Osteocyte (in vitro differentiated cells): ENCODE results near the gene PRRT2. TPM values are rescaled to one million over a fixed set of nuclear protein-coding genes. Genes with fewer than 3 reads are reported as not detected.
A peak's percentile ranks its signal among the peaks of the same experiment; 100 is the strongest.

Experiments
- DNase-seq: peaks from one replicate; pipeline ENCODE4 v3.0.0; 2021; ENCODE audit warnings: mixed read lengths; ENCODE audit not compliant: unreplicated experiment; ENCODE audit errors: extremely low spot score
- H3K27ac Mint-ChIP-seq: one replicate; pipeline ENCODE4 v1.8.0; 2021; ENCODE audit warnings: mild to moderate bottlenecking, mixed read lengths; ENCODE audit not compliant: unreplicated experiment
- H3K27me3 Mint-ChIP-seq: one replicate; pipeline ENCODE4 v1.8.0; 2021; ENCODE audit warnings: mixed read lengths; ENCODE audit not compliant: unreplicated experiment
- H3K36me3 Mint-ChIP-seq: one replicate; pipeline ENCODE4 v1.8.0; 2021; ENCODE audit warnings: mixed read lengths; ENCODE audit not compliant: unreplicated experiment
- H3K4me1 Mint-ChIP-seq: one replicate; pipeline ENCODE4 v1.8.0; 2021; ENCODE audit warnings: mixed read lengths; ENCODE audit not compliant: unreplicated experiment
- H3K4me3 Mint-ChIP-seq: one replicate; pipeline ENCODE4 v1.8.0; 2021; ENCODE audit warnings: mild to moderate bottlenecking, moderate library complexity, mixed read lengths; ENCODE audit not compliant: unreplicated experiment
- H3K9me3 Mint-ChIP-seq: one replicate; pipeline ENCODE4 v1.8.0; 2021; ENCODE audit warnings: mixed read lengths; ENCODE audit not compliant: unreplicated experiment
- total RNA-seq: library from RNA; stranded (reverse); gene quantifications from 2 replicates; pipeline ENCODE4 v1.2.1, GENCODE V29; 2021
- TF ChIP-seq, protein P1 (sequence below): fragments of 200-600 bp; sonication (generic); IDR thresholded peaks from 2 replicates; pipeline ENCODE4 v1.5.0; 2021; ENCODE audit warnings: antibody characterized with exemption, mild to moderate bottlenecking, moderate library complexity

Gene PRRT2
- total RNA-seq, 1 donor from 2014 or later = 13.4 TPM

DNA sequence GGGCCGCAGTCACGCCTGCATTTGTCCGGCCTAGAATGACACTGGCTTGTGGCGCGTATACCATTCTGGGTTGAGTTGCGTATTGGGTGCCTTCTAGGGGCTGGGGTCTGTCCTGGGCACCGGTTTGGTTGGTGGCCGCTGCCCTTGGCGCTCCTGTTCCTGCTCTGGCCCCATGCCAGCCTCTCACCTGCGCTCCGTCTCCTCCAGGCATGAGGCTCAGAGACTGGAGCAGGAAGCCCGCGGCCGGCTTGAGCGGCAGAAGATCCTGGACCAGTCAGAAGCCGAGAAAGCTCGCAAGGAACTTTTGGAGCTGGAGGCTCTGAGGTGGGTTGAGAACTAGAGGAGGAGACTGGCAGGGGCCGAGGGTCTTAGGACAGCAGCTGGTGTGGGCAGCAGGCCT lies 33.7 kb downstream of the PRRT2 start:
- TF ChIP-seq, protein P1, sequence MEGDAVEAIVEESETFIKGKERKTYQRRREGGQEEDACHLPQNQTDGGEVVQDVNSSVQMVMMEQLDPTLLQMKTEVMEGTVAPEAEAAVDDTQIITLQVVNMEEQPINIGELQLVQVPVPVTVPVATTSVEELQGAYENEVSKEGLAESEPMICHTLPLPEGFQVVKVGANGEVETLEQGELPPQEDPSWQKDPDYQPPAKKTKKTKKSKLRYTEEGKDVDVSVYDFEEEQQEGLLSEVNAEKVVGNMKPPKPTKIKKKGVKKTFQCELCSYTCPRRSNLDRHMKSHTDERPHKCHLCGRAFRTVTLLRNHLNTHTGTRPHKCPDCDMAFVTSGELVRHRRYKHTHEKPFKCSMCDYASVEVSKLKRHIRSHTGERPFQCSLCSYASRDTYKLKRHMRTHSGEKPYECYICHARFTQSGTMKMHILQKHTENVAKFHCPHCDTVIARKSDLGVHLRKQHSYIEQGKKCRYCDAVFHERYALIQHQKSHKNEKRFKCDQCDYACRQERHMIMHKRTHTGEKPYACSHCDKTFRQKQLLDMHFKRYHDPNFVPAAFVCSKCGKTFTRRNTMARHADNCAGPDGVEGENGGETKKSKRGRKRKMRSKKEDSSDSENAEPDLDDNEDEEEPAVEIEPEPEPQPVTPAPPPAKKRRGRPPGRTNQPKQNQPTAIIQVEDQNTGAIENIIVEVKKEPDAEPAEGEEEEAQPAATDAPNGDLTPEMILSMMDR = no peak
- Mint-ChIP-seq H3K9me3 (no peaks in the 10 kb centered on the region), H3K4me3 (no peak overlapping the region), H3K27ac (no peak overlapping the region), H3K36me3 (peaks cover 33% of the 10 kb centered on the region), H3K4me1 (no peaks in the 10 kb centered on the region), H3K27me3 (no peaks in the 10 kb centered on the region)
- no peak for DNase-seq

DNA sequence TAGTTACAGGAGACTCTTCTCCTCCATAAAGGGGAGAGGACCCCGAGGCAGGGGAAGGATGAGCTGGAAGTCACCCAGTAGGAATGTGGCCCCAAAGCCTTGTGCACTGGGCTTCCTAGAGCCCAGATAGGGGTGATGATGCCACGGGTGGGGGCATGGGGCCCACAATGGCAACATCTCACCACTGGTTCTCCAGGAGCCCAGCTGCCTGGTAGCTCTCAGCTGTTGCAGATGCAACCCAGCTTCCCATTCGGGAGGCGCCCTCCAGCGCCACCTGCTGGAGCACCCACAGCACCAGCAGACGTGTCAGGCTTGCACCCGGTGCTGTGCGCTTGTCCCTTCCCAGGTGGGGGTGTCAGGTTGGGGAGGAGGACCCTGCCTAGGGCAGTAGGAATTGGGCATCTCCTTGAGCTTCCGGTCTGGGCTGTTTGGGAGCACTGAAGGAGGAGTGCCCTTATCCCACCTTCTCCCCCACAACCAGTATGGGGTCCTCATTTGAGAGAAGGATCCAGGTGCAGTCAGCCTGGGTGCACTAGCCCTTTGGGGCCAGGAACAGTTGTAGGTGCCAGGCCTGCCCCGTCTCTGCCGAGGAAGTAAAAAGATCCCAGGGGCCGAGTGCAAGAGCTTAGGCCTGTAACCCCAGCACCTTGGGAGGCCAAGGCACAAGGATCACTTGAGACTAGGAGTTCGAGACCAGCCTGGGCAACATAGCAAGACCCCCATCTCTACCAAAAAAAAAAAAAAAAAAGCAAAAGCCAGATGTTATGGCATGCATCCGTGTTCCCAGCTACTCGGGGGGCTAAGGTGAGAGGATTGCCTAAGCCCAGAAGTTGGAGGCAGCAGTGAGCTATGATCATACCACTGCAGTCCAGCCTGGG lies 36.7 kb downstream of the PRRT2 start:
- no peak for DNase-seq
- TF ChIP-seq, protein P1 = peak; percentile 82
- Mint-ChIP-seq H3K4me1 (no peaks in the 10 kb centered on the region), H3K4me3 (no peak overlapping the region), H3K27me3 (no peaks in the 10 kb centered on the region), H3K36me3 (peaks cover 27% of the 10 kb centered on the region), H3K27ac (no peak overlapping the region), H3K9me3 (no peaks in the 10 kb centered on the region)

DNA sequence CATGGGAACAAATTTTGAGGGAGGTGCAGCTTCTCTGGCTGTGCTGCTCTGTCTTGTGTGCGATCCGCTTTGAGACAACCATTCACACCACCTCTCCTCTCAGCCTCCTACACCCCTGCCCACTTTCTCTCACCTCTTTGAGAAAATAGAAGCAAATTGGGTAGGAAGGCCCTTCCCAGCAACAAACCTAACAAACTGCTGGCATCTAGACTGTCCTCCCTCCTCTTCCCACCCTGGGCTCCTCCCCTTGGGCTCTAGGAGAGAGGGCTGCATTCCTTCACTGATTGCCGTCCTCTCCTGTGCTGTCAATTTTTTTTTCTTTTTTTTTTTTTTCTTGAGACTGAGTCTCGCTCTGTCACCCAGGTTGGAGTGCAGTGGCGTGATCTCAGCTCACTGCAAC lies 37.5 kb downstream of the PRRT2 start:
- no peak for DNase-seq
- H3K9me3 Mint-ChIP-seq = no peaks in the 10 kb centered on the region
- H3K4me1 Mint-ChIP-seq = no peaks in the 10 kb centered on the region
- TF ChIP-seq, protein P1 = no peak
- H3K27ac Mint-ChIP-seq = no peak overlapping the region
- peaks cover 22% of the 10 kb centered on the region for H3K36me3 Mint-ChIP-seq
- H3K27me3 Mint-ChIP-seq = no peaks in the 10 kb centered on the region
- H3K4me3 Mint-ChIP-seq = no peak overlapping the region

DNA sequence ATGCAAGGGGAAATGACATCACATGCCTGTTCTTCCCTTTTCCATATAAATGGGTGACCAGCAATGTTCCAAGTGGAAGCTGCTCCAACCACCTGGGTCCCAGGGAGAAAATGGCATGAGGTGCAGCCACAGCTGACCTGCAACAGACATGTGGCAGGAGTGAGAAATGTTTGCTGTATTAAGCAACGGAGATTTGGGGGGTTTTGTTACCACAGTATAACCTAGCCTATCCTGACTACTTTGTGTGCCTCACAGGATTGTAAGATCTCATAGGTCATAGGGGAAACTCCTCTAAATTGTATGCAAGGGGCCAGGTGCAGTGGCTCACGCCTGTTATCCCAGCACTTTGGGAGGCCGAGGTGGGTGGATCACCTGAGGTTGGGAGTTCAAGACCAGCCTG lies 39.0 kb downstream of the PRRT2 start:
- Mint-ChIP-seq H3K36me3 (peaks cover 9% of the 10 kb centered on the region), H3K4me1 (no peaks in the 10 kb centered on the region)
- TF ChIP-seq, protein P1 = no peak

DNA sequence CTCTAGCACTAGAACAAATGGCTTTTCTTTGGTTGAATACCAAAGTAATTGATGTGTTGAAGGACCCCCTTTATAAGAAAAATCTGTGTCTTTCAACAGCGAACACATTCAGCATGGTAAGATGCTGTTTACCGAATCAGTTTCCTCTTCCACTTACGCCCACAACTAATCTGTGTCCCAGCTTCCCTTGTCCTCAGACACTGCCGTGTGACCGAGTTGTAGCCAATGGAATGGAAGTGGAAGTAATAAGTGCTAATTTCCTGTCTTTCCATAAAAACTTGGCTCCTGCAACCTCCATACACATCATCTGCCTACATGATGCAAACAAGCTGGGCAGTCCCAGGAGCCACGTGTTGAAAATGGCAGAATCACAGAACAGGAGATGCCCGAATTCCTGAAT lies 40.7 kb downstream of the PRRT2 start:
- no peak for DNase-seq
- no peaks in the 10 kb centered on the region for H3K4me1 Mint-ChIP-seq

More for the DNA sequence above, 39.0 kb downstream of the PRRT2 start:
- H3K9me3 Mint-ChIP-seq = no peaks in the 10 kb centered on the region
- no peak overlapping the region for H3K27ac Mint-ChIP-seq
- no peaks in the 10 kb centered on the region for H3K27me3 Mint-ChIP-seq
- H3K4me3 Mint-ChIP-seq = no peak overlapping the region
- no peak for DNase-seq

More for the DNA sequence above, 40.7 kb downstream of the PRRT2 start:
- no peaks in the 10 kb centered on the region for H3K27me3 Mint-ChIP-seq
- TF ChIP-seq, protein P1 = no peak
- no peak overlapping the region for H3K4me3 Mint-ChIP-seq
- H3K9me3 Mint-ChIP-seq = no peaks in the 10 kb centered on the region
- H3K27ac Mint-ChIP-seq = no peak overlapping the region
- peaks cover 5% of the 10 kb centered on the region for H3K36me3 Mint-ChIP-seq
